H1 (cell line): ENCODE data around the gene PDCL3. TPM values are rescaled to one million over a fixed set of nuclear protein-coding genes. Genes with fewer than 3 reads are reported as not detected.

Experiments used
- CBX5 ChIP-seq: fragments of 300-800, 300-1000 bp; sonication (generic); IDR thresholded peaks from 2 replicates; pipeline ENCODE4 v1.7.1; 2016; ENCODE audit warnings: antibody characterized with exemption, low read length, low read depth
- CTBP2 ChIP-seq: IDR thresholded peaks from 2 replicates; pipeline ENCODE4 v1.7.0; 2011; ENCODE audit warnings: borderline replicate concordance, mild to moderate bottlenecking, moderate library complexity, mixed read lengths, low read length; ENCODE audit not compliant: insufficient read depth, insufficient read length
- EGR1 ChIP-seq: IDR thresholded peaks from 2 replicates; pipeline ENCODE4 v1.6.1; 2011; ENCODE audit warnings: low read depth, low read length, borderline replicate concordance
- GABPA ChIP-seq: IDR thresholded peaks from 2 replicates; pipeline ENCODE4 v1.6.1; 2011; ENCODE audit warnings: mild to moderate bottlenecking, low read length, moderate library complexity, borderline replicate concordance; ENCODE audit not compliant: insufficient read depth
- KDM5A ChIP-seq: fragments of 200-600 bp; IDR thresholded peaks from 2 replicates; pipeline ENCODE4 v1.7.1; 2012; ENCODE audit warnings: mild to moderate bottlenecking, low read length, inconsistent platforms, mixed read lengths
- POU5F1 ChIP-seq: IDR thresholded peaks from 2 replicates; pipeline ENCODE4 v1.6.1; 2011; ENCODE audit warnings: low read depth, mild to moderate bottlenecking, low read length, moderate library complexity
- RFX5 ChIP-seq: IDR thresholded peaks from 2 replicates; pipeline ENCODE4 v1.6.1; 2011; ENCODE audit warnings: low read depth, low read length, improper control_type of control experiment, borderline replicate concordance
- SP1 ChIP-seq: IDR thresholded peaks from 2 replicates; pipeline ENCODE4 v1.6.1; 2011; ENCODE audit warnings: low read depth, low read length
- TAF1 ChIP-seq: IDR thresholded peaks from 2 replicates; pipeline ENCODE4 v1.6.1; 2011; ENCODE audit warnings: mild to moderate bottlenecking, low read depth, low read length
- polyA plus RNA-seq, 7 experiments: library from polyadenylated mRNA; depleted of rRNA in 3 of 7; stranded (reverse) in 5 of 7; unstranded in 2 of 7; fragments of >200 nt in 5 of 7; fragments of 200-250 nt in 2 of 7; gene quantifications; 1 replicate in 5 of 7; 2 replicates in 1 of 7; 4 replicates in 1 of 7; pipeline versions ENCODE4 v1.2.1 to v1.2.3, GENCODE V29; 2011 to 2013; ENCODE audit warnings: missing spikeins in 2 of 7, mixed read lengths in 2 of 7
- total RNA-seq: library from RNA; stranded (reverse); fragmentation: NEBNext Ultra II Directional; extraction: Animal tissue kit (Norgen Biotek cat#: 25700); gene quantifications from 2 replicates; pipeline ENCODE4 v1.2.1, GENCODE V29; 2021

PDCL3 gene
- total and polyA plus RNA-seq, 2 of the 8 experiments (the other 6 are each of a cell fraction or from before 2014, with no cell fraction given) = 19.8 to 29.4 TPM

DNA sequence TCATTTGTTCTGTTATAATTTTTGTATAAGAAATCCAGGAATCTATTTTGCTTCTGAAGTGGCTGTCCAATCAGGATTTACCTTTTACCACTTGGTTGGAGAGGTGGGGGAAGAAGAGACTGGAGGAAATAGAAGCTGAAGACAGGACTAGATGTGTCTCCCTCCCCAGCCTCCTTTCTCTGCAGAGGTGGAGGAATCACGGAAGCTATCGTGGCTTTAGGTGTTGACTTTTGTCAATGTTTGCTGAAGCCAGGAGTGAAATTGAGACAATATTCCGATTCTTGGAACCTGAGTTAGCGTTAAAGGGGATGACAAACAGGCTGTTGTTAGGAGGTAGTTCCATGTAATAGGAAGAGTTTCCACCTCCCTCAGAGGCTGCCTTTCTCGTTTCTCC, 43.5 kb downstream of the PDCL3 start (continued):
- TF ChIP-seq RFX5 = no peak
- TF ChIP-seq CTBP2 = no peak
- TF ChIP-seq EGR1 = no peak
- TF ChIP-seq SP1 = no peak
- TF ChIP-seq POU5F1 = no peak
- no peak for TF ChIP-seq GABPA
- no peak for TF ChIP-seq KDM5A
- TF ChIP-seq CBX5 = no peak
- no peak for TF ChIP-seq TAF1
